HCT116 (cell line): ENCODE results near the gene TTC17.

Experiments used
- ATF3 ChIP-seq: IDR thresholded peaks from 2 replicates; pipeline ENCODE4 v1.6.1; 2012
- CEBPB ChIP-seq: IDR thresholded peaks from 2 replicates; pipeline ENCODE4 v1.6.1; 2012; ENCODE audit warnings: low read depth
- CTCF ChIP-seq, 3 experiments: fragments of 200-600 bp in 1 of 3; sonication (generic) in 1 of 3; IDR thresholded peaks in 2 of 3; conservative IDR thresholded peaks in 1 of 3; 2 replicates each; pipeline ENCODE4 v1.5.1; 2012 to 2017; ENCODE audit warnings: low read depth in 2 of 3, low read length in 2 of 3, antibody characterized with exemption in 1 of 3, borderline replicate concordance in 1 of 3, control low read depth in 1 of 3, mild to moderate bottlenecking in 1 of 3, mixed read lengths in 1 of 3, mixed run types in 1 of 3, moderate library complexity in 1 of 3; ENCODE audit not compliant: insufficient read depth in 1 of 3
- EZH2 ChIP-seq: fragments of 200-600 bp; sonication (generic); IDR thresholded peaks from 2 replicates; pipeline ENCODE4 v1.6.1; 2017; ENCODE audit warnings: antibody characterized with exemption, mixed run types
- JUND ChIP-seq: IDR thresholded peaks from 2 replicates; pipeline ENCODE4 v1.6.1; 2012
- MAX ChIP-seq: IDR thresholded peaks from 2 replicates; pipeline ENCODE4 v1.6.1; 2012
- POLR2A ChIP-seq: IDR thresholded peaks from 2 replicates; pipeline ENCODE4 v1.7.0; 2011; ENCODE audit warnings: borderline replicate concordance; ENCODE audit not compliant: insufficient read depth, insufficient read length; ENCODE audit errors: extremely low read depth
- POLR2AphosphoS5 ChIP-seq: IDR thresholded peaks from 2 replicates; pipeline ENCODE4 v1.6.1; 2011; ENCODE audit warnings: mild to moderate bottlenecking, low read depth, low read length, moderate library complexity
- RAD21 ChIP-seq: IDR thresholded peaks from 2 replicates; pipeline ENCODE4 v1.6.1; 2012; ENCODE audit warnings: low read depth, mild to moderate bottlenecking

- no peak for TF ChIP-seq CTCF (IDR thresholded peaks at IDR 0.05 in 2 of 3, conservative IDR thresholded peaks at IDR 0.05 in 1 of 3; ENCODE audit: borderline replicate concordance in 1 of 3, insufficient read depth in 1 of 3, low read depth in 2 of 3, low read length in 2 of 3)
- no peak for TF ChIP-seq RAD21
- TF ChIP-seq POLR2AphosphoS5: no peak
- TF ChIP-seq POLR2A: no peak
- no peak for TF ChIP-seq MAX
- TF ChIP-seq EZH2: no peak
- TF ChIP-seq ATF3: no peak
- TF ChIP-seq CEBPB: no peak
- no peak for TF ChIP-seq JUND
Measured at GRCh38 chr11:43493431-43493830, 134.7 kb downstream of the TTC17 start.
